ENCODE results near the gene PARP3.
"Not testable (repeated sequence)": the region's sequence is repeated elsewhere in the genome, so short reads cannot be mapped to it uniquely, and the experiment has no call there.

- TF ChIP-seq, protein P1, sequence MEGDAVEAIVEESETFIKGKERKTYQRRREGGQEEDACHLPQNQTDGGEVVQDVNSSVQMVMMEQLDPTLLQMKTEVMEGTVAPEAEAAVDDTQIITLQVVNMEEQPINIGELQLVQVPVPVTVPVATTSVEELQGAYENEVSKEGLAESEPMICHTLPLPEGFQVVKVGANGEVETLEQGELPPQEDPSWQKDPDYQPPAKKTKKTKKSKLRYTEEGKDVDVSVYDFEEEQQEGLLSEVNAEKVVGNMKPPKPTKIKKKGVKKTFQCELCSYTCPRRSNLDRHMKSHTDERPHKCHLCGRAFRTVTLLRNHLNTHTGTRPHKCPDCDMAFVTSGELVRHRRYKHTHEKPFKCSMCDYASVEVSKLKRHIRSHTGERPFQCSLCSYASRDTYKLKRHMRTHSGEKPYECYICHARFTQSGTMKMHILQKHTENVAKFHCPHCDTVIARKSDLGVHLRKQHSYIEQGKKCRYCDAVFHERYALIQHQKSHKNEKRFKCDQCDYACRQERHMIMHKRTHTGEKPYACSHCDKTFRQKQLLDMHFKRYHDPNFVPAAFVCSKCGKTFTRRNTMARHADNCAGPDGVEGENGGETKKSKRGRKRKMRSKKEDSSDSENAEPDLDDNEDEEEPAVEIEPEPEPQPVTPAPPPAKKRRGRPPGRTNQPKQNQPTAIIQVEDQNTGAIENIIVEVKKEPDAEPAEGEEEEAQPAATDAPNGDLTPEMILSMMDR (IDR thresholded peaks at IDR 0.05), result not testable (repeated sequence)
- TF ChIP-seq POLR2A (IDR thresholded peaks at IDR 0.05), result not testable (repeated sequence)
Measured at GRCh38 chr3:51990501-51990971, 48.4 kb downstream of the PARP3 start.
